Measurements from ENCODE around the gene CCDC106. TPM values are rescaled to one million over a fixed set of nuclear protein-coding genes. Genes with fewer than 3 reads are reported as not detected.

Gene CCDC106
- total RNA-seq, 1 donor from 2014 or later: 17.9 TPM

DNA sequence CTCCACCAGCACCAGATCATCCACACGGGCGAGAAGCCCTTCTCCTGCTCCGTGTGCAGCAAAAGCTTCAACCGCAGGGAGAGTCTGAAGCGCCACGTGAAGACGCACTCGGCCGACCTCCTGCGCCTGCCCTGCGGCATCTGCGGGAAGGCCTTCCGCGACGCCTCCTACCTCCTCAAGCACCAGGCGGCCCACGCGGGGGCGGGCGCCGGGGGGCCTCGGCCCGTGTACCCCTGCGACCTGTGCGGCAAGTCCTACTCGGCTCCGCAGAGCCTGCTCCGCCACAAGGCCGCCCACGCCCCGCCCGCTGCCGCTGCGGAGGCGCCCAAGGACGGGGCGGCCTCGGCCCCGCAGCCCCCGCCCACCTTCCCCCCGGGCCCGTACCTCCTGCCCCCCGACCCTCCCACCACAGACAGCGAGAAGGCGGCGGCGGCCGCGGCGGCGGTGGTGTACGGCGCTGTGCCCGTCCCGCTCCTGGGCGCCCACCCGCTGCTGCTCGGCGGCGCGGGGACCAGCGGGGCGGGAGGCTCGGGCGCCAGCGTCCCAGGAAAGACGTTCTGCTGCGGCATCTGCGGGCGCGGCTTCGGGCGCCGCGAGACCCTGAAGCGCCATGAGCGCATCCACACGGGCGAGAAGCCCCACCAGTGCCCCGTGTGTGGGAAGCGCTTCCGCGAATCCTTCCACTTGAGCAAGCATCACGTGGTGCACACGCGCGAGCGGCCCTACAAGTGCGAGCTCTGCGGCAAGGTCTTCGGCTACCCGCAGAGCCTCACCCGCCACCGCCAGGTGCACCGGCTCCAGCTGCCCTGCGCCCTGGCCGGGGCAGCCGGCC is 33.1 kb upstream of the CCDC106 start:
- DNase-seq (ENCODE audit: low read depth): no peak
- H3K4me3 ChIP-seq (ENCODE audit: low read depth, low read length): no peak overlapping the region
- TF ChIP-seq, protein P1, sequence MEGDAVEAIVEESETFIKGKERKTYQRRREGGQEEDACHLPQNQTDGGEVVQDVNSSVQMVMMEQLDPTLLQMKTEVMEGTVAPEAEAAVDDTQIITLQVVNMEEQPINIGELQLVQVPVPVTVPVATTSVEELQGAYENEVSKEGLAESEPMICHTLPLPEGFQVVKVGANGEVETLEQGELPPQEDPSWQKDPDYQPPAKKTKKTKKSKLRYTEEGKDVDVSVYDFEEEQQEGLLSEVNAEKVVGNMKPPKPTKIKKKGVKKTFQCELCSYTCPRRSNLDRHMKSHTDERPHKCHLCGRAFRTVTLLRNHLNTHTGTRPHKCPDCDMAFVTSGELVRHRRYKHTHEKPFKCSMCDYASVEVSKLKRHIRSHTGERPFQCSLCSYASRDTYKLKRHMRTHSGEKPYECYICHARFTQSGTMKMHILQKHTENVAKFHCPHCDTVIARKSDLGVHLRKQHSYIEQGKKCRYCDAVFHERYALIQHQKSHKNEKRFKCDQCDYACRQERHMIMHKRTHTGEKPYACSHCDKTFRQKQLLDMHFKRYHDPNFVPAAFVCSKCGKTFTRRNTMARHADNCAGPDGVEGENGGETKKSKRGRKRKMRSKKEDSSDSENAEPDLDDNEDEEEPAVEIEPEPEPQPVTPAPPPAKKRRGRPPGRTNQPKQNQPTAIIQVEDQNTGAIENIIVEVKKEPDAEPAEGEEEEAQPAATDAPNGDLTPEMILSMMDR (conservative IDR thresholded peaks at IDR 0.05; ENCODE audit: low read depth, low read length): no peak

DNA sequence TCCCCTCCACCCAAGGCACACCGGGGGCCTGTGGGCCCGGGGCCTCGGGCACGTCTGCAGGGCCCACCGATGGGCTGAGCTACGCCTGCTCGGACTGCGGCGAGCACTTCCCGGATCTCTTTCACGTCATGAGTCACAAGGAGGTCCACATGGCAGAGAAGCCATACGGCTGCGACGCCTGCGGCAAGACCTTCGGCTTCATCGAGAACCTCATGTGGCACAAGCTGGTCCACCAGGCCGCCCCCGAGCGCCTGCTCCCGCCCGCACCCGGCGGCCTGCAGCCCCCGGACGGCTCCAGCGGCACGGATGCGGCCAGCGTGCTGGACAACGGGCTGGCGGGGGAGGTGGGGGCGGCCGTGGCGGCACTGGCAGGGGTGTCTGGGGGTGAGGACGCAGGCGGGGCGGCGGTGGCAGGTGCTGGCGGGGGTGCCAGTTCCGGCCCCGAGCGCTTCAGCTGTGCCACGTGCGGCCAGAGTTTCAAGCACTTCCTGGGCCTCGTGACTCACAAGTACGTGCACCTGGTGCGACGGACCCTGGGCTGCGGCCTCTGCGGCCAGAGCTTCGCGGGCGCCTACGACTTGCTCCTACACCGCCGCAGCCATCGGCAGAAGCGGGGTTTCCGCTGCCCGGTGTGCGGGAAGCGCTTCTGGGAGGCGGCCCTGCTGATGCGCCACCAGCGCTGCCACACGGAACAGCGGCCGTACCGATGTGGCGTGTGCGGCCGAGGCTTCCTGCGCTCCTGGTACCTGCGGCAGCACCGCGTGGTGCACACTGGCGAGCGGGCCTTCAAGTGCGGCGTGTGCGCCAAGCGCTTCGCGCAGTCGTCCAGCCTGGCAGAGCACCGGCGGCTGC is 32.2 kb upstream of the CCDC106 start:
- TF ChIP-seq, protein P1 (conservative IDR thresholded peaks at IDR 0.05; ENCODE audit: low read depth, low read length): no peak
- DNase-seq (ENCODE audit: low read depth): no peak

DNA sequence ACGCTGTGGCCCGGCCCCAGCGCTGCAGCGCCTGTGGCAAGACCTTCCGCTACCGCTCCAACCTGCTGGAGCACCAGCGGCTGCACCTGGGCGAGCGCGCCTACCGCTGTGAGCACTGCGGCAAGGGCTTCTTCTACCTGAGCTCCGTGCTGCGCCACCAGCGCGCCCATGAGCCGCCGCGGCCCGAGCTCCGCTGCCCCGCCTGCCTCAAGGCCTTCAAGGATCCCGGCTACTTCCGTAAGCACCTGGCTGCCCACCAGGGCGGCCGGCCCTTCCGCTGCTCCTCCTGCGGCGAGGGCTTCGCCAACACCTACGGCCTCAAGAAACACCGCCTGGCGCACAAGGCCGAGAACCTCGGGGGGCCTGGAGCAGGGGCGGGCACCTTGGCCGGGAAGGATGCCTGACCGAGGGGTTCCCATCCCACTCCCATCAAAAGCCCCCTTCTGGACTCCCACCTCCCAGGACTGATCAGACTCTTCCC is 31.6 kb upstream of the CCDC106 start:
- H3K4me3 ChIP-seq (ENCODE audit: low read depth, low read length): no peak overlapping the region
- DNase-seq (ENCODE audit: low read depth): no peak
- TF ChIP-seq, protein P1 (conservative IDR thresholded peaks at IDR 0.05; ENCODE audit: low read depth, low read length): no peak

More for the DNA sequence above, 32.2 kb upstream of the CCDC106 start:
- H3K4me3 ChIP-seq (ENCODE audit: low read depth, low read length): no peak overlapping the region

DNA sequence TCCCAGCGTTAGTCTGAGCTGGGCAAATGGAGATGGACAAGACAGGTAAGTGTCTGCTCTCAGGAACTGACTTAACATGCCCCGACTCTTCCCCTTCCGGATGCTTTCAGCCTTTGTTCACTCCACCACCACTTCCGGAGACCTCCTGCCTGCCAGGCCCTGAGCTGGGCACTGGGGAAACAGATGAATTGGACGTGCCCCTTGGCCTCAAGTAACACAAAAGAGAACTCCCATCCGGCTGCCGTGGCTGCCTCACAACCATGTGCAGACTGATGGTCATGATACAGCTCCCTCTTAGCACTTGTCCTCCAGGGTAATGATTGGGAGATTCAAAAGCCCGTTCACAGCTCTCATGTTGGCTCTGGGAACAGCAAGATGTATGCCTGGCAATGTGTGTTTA is 30.6 kb upstream of the CCDC106 start:
- TF ChIP-seq, protein P1 (conservative IDR thresholded peaks at IDR 0.05; ENCODE audit: low read depth, low read length): no peak
- DNase-seq (ENCODE audit: low read depth): no peak
- no peak overlapping the region for H3K4me3 ChIP-seq (ENCODE audit: low read depth, low read length)

DNA sequence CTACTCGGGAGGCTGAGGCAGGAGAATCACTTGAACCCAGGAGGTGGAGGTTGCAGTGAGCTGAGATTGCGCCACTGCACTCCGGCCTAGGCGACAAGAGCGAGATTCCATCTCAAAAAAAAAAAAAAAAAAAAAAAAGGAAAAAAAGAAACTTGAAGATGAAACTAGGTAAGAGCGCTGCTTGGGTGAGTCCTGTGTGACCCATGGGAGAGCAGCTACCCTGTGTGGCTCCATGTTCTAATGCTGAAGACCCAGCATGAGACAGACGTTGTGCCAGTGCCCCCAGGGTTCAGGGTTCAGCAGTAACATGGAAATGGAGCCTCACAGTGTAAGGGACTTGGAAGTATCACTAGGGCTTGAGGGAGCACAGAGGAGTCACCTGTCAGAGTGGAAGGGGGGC is 29.6 kb upstream of the CCDC106 start:
- no peak overlapping the region for H3K4me3 ChIP-seq (ENCODE audit: low read depth, low read length)
- TF ChIP-seq, protein P1 (conservative IDR thresholded peaks at IDR 0.05; ENCODE audit: low read depth, low read length): no peak
- no peak for DNase-seq (ENCODE audit: low read depth)

DNA sequence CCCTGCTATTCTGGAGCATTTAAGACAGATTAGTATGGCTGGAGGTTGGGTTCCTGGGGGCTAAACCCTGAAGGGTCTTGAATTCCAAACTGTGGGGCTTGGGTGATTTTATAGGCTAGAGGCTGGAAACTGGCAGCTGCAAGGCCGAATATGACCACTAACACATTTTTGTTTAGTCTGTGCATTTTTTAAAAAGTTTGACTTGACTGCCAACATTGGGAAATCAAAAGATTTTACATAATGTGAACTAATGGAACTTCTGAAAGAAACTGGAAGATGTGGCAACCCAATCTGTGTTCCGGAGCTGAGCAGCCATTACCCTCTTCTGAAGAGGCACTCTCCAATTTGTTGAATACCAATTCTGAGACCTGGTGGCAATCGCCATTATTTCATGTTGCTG is 28.7 kb upstream of the CCDC106 start:
- no peak overlapping the region for H3K4me3 ChIP-seq (ENCODE audit: low read depth, low read length)
- no peak for DNase-seq (ENCODE audit: low read depth)
- TF ChIP-seq, protein P1 (conservative IDR thresholded peaks at IDR 0.05; ENCODE audit: low read depth, low read length): no peak

Data from epithelial cell of proximal tubule (primary cell).